Thymus (tissue), 11 donors: ENCODE measurements around the gene FAM81B. TPM values are rescaled to one million over a fixed set of nuclear protein-coding genes. Genes with fewer than 3 reads are reported as not detected.

Experiments
- DNase-seq, 9 donors: peaks; one replicate each; pipeline ENCODE4 v3.0.0-alpha.2; 2013; ENCODE audit warnings: low spot score in 9 of 9, low read depth in 6 of 9, missing footprints in 1 of 9
- H3K27ac ChIP-seq, 2 donors: one replicate each; pipeline ENCODE4 v1.5.1; 2013; ENCODE audit warnings: control low read depth in 1 of 2, low read depth in 1 of 2, low read length in 1 of 2, mild to moderate bottlenecking in 1 of 2, moderate library complexity in 1 of 2
- H3K27me3 ChIP-seq, 2 donors: one replicate each; pipeline ENCODE4 v1.5.1; 2013; ENCODE audit warnings: low read length in 1 of 2; ENCODE audit not compliant: control insufficient read depth in 2 of 2, insufficient read depth in 1 of 2
- H3K36me3 ChIP-seq, 2 donors: one replicate each; pipeline ENCODE4 v1.5.1; 2013; ENCODE audit warnings: low read length in 1 of 2, mild to moderate bottlenecking in 1 of 2, moderate library complexity in 1 of 2; ENCODE audit not compliant: control insufficient read depth in 2 of 2, insufficient read depth in 2 of 2
- H3K4me1 ChIP-seq, 2 donors: one replicate each; pipeline ENCODE4 v1.5.1; 2013; ENCODE audit warnings: low read length in 2 of 2; ENCODE audit not compliant: control insufficient read depth in 2 of 2, insufficient read depth in 2 of 2
- H3K4me3 ChIP-seq, 2 donors: one replicate each; pipeline ENCODE4 v1.5.1; 2013; ENCODE audit warnings: low read length in 2 of 2, control low read depth in 1 of 2, mild to moderate bottlenecking in 1 of 2
- H3K9me3 ChIP-seq, 2 donors: one replicate each; pipeline ENCODE4 v1.5.1; 2013; ENCODE audit warnings: low read length in 1 of 2, mild to moderate bottlenecking in 1 of 2; ENCODE audit not compliant: control insufficient read depth in 2 of 2, insufficient read depth in 1 of 2
- WGBS: extraction: QIAGEN DNeasy Blood & Tissue Kit; methylation state at CpG from one replicate; pipeline ENCODE4 v1.1.7; 2013; 5-methylcytosine and 5-hydroxymethylcytosine counted together
- polyA plus RNA-seq: library from polyadenylated mRNA; stranded (reverse); fragments of 200-250 nt; gene quantifications from one replicate; pipeline ENCODE4 v1.2.3, GENCODE V29; 2013
- total RNA-seq: library from RNA; stranded (reverse); fragments of 120-200 nt; gene quantifications from one replicate; pipeline ENCODE4 v1.2.4, GENCODE V29; 2013
- donor health status: healthy.

FAM81B gene
- total and polyA plus RNA-seq, 2 donors: 0.14 to 0.66 TPM

GRCh38 chr5:95471487-95471886, 80.3 kb downstream of the FAM81B start:
- Histone ChIP-seq H3K27me3 (no peaks in the 10 kb centered on the region), H3K27ac (no peak overlapping the region), H3K9me3 (no peaks in the 10 kb centered on the region), H3K36me3 (peaks cover 13 to 28% of the 10 kb centered on the region in 2 donors), H3K4me3 (no peak overlapping the region), H3K4me1 (no peaks in the 10 kb centered on the region)
- WGBS: 100% methylated on average over 1 of the region's 1 CpG
- no peak for DNase-seq

- Histone ChIP-seq H3K9me3 (no peaks in the 10 kb centered on the region), H3K27me3 (no peaks in the 10 kb centered on the region), H3K4me3 (no peak overlapping the region), H3K36me3 (peaks cover 13 to 29% of the 10 kb centered on the region in 2 donors), H3K4me1 (no peaks in the 10 kb centered on the region), H3K27ac (no peak overlapping the region)
- DNase-seq: no peak
These were observed 80.8 kb downstream of the FAM81B start for GRCh38 chr5:95471942-95472341.

GRCh38 chr5:95484421-95484820, 93.3 kb downstream of the FAM81B start:
- Histone ChIP-seq H3K27ac (no peak overlapping the region), H3K27me3 (no peaks in the 10 kb centered on the region), H3K4me3 (no peak overlapping the region), H3K9me3 (peaks cover 3% of the 10 kb centered on the region in 2 donors), H3K36me3 (peaks cover 34 to 66% of the 10 kb centered on the region in 2 donors), H3K4me1 (no peaks in the 10 kb centered on the region)
- WGBS: 98% methylated on average over 7 of the region's 7 CpGs
- DNase-seq: no peak

- WGBS: 99% methylated on average over 2 of the region's 2 CpGs
- H3K36me3 ChIP-seq: peaks cover 38 to 69% of the 10 kb centered on the region in 2 donors
- peaks cover 3% of the 10 kb centered on the region in 2 donors for H3K9me3 ChIP-seq
- no peaks in the 10 kb centered on the region for H3K4me1 ChIP-seq
- H3K27me3 ChIP-seq: no peaks in the 10 kb centered on the region
- H3K4me3 ChIP-seq: no peak overlapping the region
- no peak for DNase-seq
- no peak overlapping the region for H3K27ac ChIP-seq
These were observed 95.0 kb downstream of the FAM81B start for GRCh38 chr5:95486191-95486590.

GRCh38 chr5:95487880-95488279, 96.7 kb downstream of the FAM81B start:
- H3K27ac ChIP-seq: no peak overlapping the region
- H3K4me3 ChIP-seq: no peak overlapping the region
- H3K27me3 ChIP-seq: no peaks in the 10 kb centered on the region
- DNase-seq: no peak
- H3K9me3 ChIP-seq: peaks cover 3% of the 10 kb centered on the region in 2 donors
- H3K4me1 ChIP-seq: no peaks in the 10 kb centered on the region
- peaks cover 35 to 63% of the 10 kb centered on the region in 2 donors for H3K36me3 ChIP-seq

Other genes with a start within 250 kb of the FAM81B start
- gene MCTP1, start 106.3 kb upstream of the FAM81B start, total RNA-seq: 20.2 TPM
- gene MCTP1, start 106.3 kb upstream of the FAM81B start, polyA plus RNA-seq: 5.9 TPM
- gene SKIC3, start 163.6 kb downstream of the FAM81B start, total RNA-seq: 68.1 TPM
- 37.5 TPM for gene SKIC3, start 163.6 kb downstream of the FAM81B start, polyA plus RNA-seq
- gene ARSK, start 163.7 kb downstream of the FAM81B start, total RNA-seq: 4.6 TPM
- gene ARSK, start 163.7 kb downstream of the FAM81B start, polyA plus RNA-seq: 5.3 TPM
- 0.19 TPM for gene GPR150, start 228.7 kb downstream of the FAM81B start, total RNA-seq
- 0.89 TPM for gene GPR150, start 228.7 kb downstream of the FAM81B start, polyA plus RNA-seq